D721Med (cell line): ENCODE measurements around the gene AGTR1.
"Not testable (repeated sequence)": the region's sequence is repeated elsewhere in the genome, so short reads cannot be mapped to it uniquely, and the experiment has no call there.

Experiments used
- DNase-seq: peaks from one replicate; pipeline ENCODE4 v3.0.0; 2011; ENCODE audit warnings: low spot score; ENCODE audit not compliant: insufficient read length
- FAIRE-seq: peaks from 2 replicates; lab custom pipeline; 2011; peaks lifted over from hg19 to GRCh38; lab: Jason Lieb, UNC
- CTCF ChIP-seq: IDR thresholded peaks from 2 replicates; pipeline ENCODE4 v1.5.1; 2012; ENCODE audit warnings: mild to moderate bottlenecking, control low read depth; ENCODE audit not compliant: insufficient read depth; ENCODE audit errors: missing control alignments

The AGTR1 gene

GRCh38 chr3:148772835-148773234, 75.1 kb downstream of the AGTR1 start:
- no peak for TF ChIP-seq CTCF
- FAIRE-seq (no peak), DNase-seq (no peak)

GRCh38 chr3:148773805-148774204, 76.1 kb downstream of the AGTR1 start:
- TF ChIP-seq CTCF: no peak
- FAIRE-seq (no peak), DNase-seq (no peak)

- FAIRE-seq (no peak), DNase-seq (no peak)
- TF ChIP-seq CTCF: no peak
These were observed 81.2 kb downstream of the AGTR1 start for GRCh38 chr3:148778926-148779325.

- DNase-seq, FAIRE-seq: not testable (repeated sequence)
These were observed 87.3 kb downstream of the AGTR1 start for GRCh38 chr3:148785026-148785425.

GRCh38 chr3:148786159-148786558, 88.5 kb downstream of the AGTR1 start:
- FAIRE-seq: not testable (repeated sequence)

GRCh38 chr3:148789146-148789545, 91.4 kb downstream of the AGTR1 start:
- FAIRE-seq: no peak
- no peak for DNase-seq
- TF ChIP-seq CTCF: no peak

More at GRCh38 chr3:148786159-148786558, 88.5 kb downstream of the AGTR1 start:
- DNase-seq: not testable (repeated sequence)

GRCh38 chr3:148789906-148790305, 92.2 kb downstream of the AGTR1 start:
- FAIRE-seq: no peak
- TF ChIP-seq CTCF: no peak
- no peak for DNase-seq

GRCh38 chr3:148790370-148790769, 92.7 kb downstream of the AGTR1 start:
- TF ChIP-seq CTCF: no peak

More at GRCh38 chr3:148790370-148790769, 92.7 kb downstream of the AGTR1 start:
- FAIRE-seq (no peak), DNase-seq (no peak)
